HepG2 (cell line): ENCODE results near the gene SLC13A3. TPM values are rescaled to one million over a fixed set of nuclear protein-coding genes. Genes with fewer than 3 reads are reported as not detected.

ENCODE experiments used
- ATAD3A ChIP-seq: sonication (generic); formaldehyde crosslinking; IDR thresholded peaks from 2 replicates; pipeline ENCODE4 v1.4.0; 2020; ENCODE audit warnings: missing genetic modification reagents
- BATF2 ChIP-seq: sonication (generic); formaldehyde crosslinking; IDR thresholded peaks from 2 replicates; pipeline ENCODE4 v1.8.0; 2022; ENCODE audit warnings: mild to moderate bottlenecking, missing genetic modification reagents, moderate library complexity
- GMEB1 ChIP-seq: sonication (generic); formaldehyde crosslinking; IDR thresholded peaks from 2 replicates; pipeline ENCODE4 v1.5.1; 2020; ENCODE audit warnings: missing genetic modification reagents, mild to moderate bottlenecking, borderline replicate concordance
- IRF2 ChIP-seq: IDR thresholded peaks from 2 replicates; pipeline ENCODE4 v1.6.1; 2018; ENCODE audit warnings: missing genetic modification reagents, missing compliant biosample characterization
- MLXIP ChIP-seq: sonication (generic); formaldehyde crosslinking; IDR thresholded peaks from 2 replicates; pipeline ENCODE4 v1.9.0; 2021; ENCODE audit warnings: missing genetic modification reagents, borderline replicate concordance
- NKX3-1 ChIP-seq: sonication (generic); formaldehyde crosslinking; IDR thresholded peaks from 2 replicates; pipeline ENCODE4 v1.5.0; 2020; ENCODE audit warnings: missing genetic modification reagents
- PCBP2 ChIP-seq: fragments of 200-400 bp; formaldehyde crosslinking; optimal IDR thresholded peaks from 2 replicates; pipeline ENCODE3; 2018; ENCODE audit warnings: low read length, low read depth; ENCODE audit not compliant: poor library complexity, severe bottlenecking
- ZC3H4 ChIP-seq: sonication (generic); formaldehyde crosslinking; IDR thresholded peaks from 2 replicates; pipeline ENCODE4 v1.4.0; 2020; ENCODE audit warnings: missing genetic modification reagents, borderline replicate concordance
- ZNF768 ChIP-seq: sonication (generic); formaldehyde crosslinking; IDR thresholded peaks from 2 replicates; pipeline ENCODE4 v1.4.0; 2020; ENCODE audit warnings: missing genetic modification reagents
- ZNF777 ChIP-seq: sonication (generic); formaldehyde crosslinking; IDR thresholded peaks from 2 replicates; pipeline ENCODE4 v1.4.0; 2020; ENCODE audit warnings: missing genetic modification reagents
- polyA plus RNA-seq, 8 experiments: library from polyadenylated mRNA; depleted of rRNA in 3 of 8; stranded (reverse) in 7 of 8; unstranded in 1 of 8; fragments of >200 nt; fragmentation: Illumina TruSeq in 4 of 8; extraction: Trizol in 4 of 8; gene quantifications; 2 replicates each; pipeline versions ENCODE4 v1.2.1 to v1.2.3, GENCODE V29; 2011 to 2016; ENCODE audit warnings: low read depth in 4 of 8, missing spikeins in 1 of 8, mixed read lengths in 1 of 8; ENCODE audit not compliant: insufficient read depth in 1 of 8
- total RNA-seq, 5 experiments: library from RNA; depleted of rRNA; stranded (reverse); fragments of >200 nt; fragmentation: Illumina TruSeq; extraction: Trizol; gene quantifications; 2 replicates each; pipeline ENCODE4 v1.2.3, GENCODE V29; 2016; ENCODE audit warnings: low read depth in 1 of 5
- TF ChIP-seq, protein P1 (sequence below): sonication (generic); formaldehyde crosslinking; IDR thresholded peaks from 2 replicates; pipeline ENCODE4 v1.4.0; 2020; ENCODE audit warnings: missing genetic modification reagents, borderline replicate concordance
- TF ChIP-seq, protein P2 (sequence below): sonication (generic); formaldehyde crosslinking; IDR thresholded peaks from 2 replicates; pipeline ENCODE4 v1.4.0; 2020; ENCODE audit warnings: mild to moderate bottlenecking, missing genetic modification reagents

Gene SLC13A3
- total and polyA plus RNA-seq, 2 of the 13 experiments (the other 11 are each of a cell fraction or from before 2014, with no cell fraction given), result 66.5 to 76.0 TPM

- TF ChIP-seq MLXIP (CRISPR knock-in tag) (no peak), ZNF777 (CRISPR knock-in tag) (no peak), ZNF768 (CRISPR knock-in tag) (no peak), IRF2 (CRISPR knock-in tag) (peak; percentile 98), NKX3-1 (CRISPR knock-in tag) (no peak), GMEB1 (peak; percentile 58), ZC3H4 (CRISPR knock-in tag) (no peak), ATAD3A (CRISPR knock-in tag) (no peak), BATF2 (CRISPR knock-in tag) (no peak), PCBP2 (peak; percentile 29)
- TF ChIP-seq, protein P1, sequence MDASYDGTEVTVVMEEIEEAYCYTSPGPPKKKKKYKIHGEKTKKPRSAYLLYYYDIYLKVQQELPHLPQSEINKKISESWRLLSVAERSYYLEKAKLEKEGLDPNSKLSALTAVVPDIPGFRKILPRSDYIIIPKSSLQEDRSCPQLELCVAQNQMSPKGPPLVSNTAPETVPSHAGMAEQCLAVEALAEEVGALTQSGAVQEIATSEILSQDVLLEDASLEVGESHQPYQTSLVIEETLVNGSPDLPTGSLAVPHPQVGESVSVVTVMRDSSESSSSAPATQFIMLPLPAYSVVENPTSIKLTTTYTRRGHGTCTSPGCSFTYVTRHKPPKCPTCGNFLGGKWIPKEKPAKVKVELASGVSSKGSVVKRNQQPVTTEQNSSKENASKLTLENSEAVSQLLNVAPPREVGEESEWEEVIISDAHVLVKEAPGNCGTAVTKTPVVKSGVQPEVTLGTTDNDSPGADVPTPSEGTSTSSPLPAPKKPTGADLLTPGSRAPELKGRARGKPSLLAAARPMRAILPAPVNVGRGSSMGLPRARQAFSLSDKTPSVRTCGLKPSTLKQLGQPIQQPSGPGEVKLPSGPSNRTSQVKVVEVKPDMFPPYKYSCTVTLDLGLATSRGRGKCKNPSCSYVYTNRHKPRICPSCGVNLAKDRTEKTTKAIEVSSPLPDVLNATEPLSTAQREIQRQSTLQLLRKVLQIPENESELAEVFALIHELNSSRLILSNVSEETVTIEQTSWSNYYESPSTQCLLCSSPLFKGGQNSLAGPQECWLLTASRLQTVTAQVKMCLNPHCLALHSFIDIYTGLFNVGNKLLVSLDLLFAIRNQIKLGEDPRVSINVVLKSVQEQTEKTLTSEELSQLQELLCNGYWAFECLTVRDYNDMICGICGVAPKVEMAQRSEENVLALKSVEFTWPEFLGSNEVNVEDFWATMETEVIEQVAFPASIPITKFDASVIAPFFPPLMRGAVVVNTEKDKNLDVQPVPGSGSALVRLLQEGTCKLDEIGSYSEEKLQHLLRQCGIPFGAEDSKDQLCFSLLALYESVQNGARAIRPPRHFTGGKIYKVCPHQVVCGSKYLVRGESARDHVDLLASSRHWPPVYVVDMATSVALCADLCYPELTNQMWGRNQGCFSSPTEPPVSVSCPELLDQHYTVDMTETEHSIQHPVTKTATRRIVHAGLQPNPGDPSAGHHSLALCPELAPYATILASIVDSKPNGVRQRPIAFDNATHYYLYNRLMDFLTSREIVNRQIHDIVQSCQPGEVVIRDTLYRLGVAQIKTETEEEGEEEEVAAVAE (CRISPR knock-in tag), result no peak
- TF ChIP-seq, protein P2, sequence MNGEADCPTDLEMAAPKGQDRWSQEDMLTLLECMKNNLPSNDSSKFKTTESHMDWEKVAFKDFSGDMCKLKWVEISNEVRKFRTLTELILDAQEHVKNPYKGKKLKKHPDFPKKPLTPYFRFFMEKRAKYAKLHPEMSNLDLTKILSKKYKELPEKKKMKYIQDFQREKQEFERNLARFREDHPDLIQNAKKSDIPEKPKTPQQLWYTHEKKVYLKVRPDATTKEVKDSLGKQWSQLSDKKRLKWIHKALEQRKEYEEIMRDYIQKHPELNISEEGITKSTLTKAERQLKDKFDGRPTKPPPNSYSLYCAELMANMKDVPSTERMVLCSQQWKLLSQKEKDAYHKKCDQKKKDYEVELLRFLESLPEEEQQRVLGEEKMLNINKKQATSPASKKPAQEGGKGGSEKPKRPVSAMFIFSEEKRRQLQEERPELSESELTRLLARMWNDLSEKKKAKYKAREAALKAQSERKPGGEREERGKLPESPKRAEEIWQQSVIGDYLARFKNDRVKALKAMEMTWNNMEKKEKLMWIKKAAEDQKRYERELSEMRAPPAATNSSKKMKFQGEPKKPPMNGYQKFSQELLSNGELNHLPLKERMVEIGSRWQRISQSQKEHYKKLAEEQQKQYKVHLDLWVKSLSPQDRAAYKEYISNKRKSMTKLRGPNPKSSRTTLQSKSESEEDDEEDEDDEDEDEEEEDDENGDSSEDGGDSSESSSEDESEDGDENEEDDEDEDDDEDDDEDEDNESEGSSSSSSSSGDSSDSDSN (CRISPR knock-in tag), result peak; percentile 67
Measured at GRCh38 chr20:46607191-46607848, 43.9 kb downstream of the SLC13A3 start (continued).
